ENCODE measurements around the gene DNAI2. TPM values are rescaled to one million over a fixed set of nuclear protein-coding genes. Genes with fewer than 3 reads are reported as not detected.

Gene DNAI2
- total RNA-seq, 4 donors from 2014 or later: not detected

DNA sequence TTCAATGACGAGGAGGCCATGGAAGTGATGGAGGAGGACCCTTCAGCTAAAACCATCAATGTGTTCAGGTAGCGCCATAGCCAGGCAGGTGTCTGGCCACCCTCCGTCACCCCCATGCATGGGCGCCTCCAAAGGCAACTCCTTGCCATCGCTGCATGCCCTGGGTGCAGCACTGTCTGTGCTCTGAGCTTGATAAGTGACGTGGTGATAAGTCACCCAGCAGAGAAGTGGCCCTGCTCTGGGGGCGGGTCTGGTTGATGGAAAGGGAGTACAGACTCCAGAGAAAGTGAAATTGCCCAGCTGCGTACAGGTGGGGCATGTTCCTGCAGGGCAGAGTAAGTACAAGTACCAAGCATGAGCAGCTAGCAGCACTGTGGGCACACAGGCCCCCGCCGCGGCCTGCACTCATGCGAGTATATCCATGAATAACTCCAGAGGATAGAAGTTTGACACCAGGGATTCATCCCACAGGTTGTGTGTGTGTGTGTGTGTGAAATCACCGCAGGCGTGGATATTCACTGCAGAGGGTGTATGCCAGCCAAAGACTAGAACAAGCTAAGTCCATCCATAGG is 13.1 kb downstream of the DNAI2 start:
- no peaks in the 10 kb centered on the region for H3K4me1 ChIP-seq
- no peak for DNase-seq
- no peak overlapping the region for H3K4me3 ChIP-seq
- H3K27ac ChIP-seq: no peak overlapping the region
- peaks cover 0 to 13% (median 6%) of the 10 kb centered on the region in 3 donors for H3K27me3 ChIP-seq
- in situ Hi-C loops (cut with MboI; ENCODE audit: low sequenced_read_pairs in 4 of 4): no loop called here
- H3K36me3 ChIP-seq: no peaks in the 10 kb centered on the region
- H3K9me3 ChIP-seq: no peaks in the 10 kb centered on the region
- ATAC-seq: no peak
- intact Hi-C loops (cut with DNase I; ENCODE audit: low total_unique reads): no loop called here
- TF ChIP-seq CTCF (IDR thresholded peaks at IDR 0.05 in 4 of 5, conservative IDR thresholded peaks at IDR 0.05 in 1 of 5): no peak
- TF ChIP-seq POLR2A (IDR thresholded peaks at IDR 0.05): no peak

GRCh38 chr17:74288785-74289184 is 14.8 kb downstream of the DNAI2 start:
- in situ Hi-C loops (cut with MboI; ENCODE audit: low sequenced_read_pairs in 4 of 4) (no loop called here), intact Hi-C loops (cut with DNase I; ENCODE audit: low total_unique reads) (no loop called here)
- Histone ChIP-seq H3K27ac (no peak overlapping the region), H3K36me3 (no peaks in the 10 kb centered on the region), H3K4me3 (no peak overlapping the region), H3K4me1 (no peaks in the 10 kb centered on the region), H3K9me3 (no peaks in the 10 kb centered on the region), H3K27me3 (peaks cover 0 to 13% (median 3%) of the 10 kb centered on the region in 3 donors)
- ATAC-seq (no peak), DNase-seq (no peak)
- TF ChIP-seq POLR2A (IDR thresholded peaks at IDR 0.05) (no peak), CTCF (IDR thresholded peaks at IDR 0.05 in 4 of 5, conservative IDR thresholded peaks at IDR 0.05 in 1 of 5) (no peak)

DNA sequence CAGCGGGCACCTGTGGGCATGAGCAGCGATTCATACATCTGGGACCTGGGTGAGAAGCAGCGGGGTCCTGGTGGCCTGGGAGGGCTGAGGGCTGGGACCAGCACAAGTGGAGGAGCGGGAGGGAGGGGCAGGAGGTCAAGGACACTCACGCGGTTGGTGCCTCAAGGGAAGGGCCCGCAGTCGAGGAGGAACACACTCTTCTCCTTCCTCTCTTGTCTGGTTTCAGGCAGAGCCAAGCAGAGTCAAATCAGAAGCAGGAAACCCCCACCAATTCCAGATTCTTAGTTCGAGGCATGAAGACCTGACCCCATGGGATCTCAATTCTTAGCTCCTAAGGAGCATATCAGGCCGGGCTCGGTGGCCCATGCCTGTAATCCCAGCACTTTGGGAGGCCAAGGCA is 15.7 kb downstream of the DNAI2 start:
- no peak for ATAC-seq
- no peak overlapping the region for H3K4me3 ChIP-seq
- H3K27me3 ChIP-seq: peaks cover 0 to 6% (median 0%) of the 10 kb centered on the region in 3 donors
- intact Hi-C loops (cut with DNase I; ENCODE audit: low total_unique reads) (no loop called here), in situ Hi-C loops (cut with MboI; ENCODE audit: low sequenced_read_pairs in 4 of 4) (no loop called here)
- TF ChIP-seq CTCF (IDR thresholded peaks at IDR 0.05 in 4 of 5, conservative IDR thresholded peaks at IDR 0.05 in 1 of 5) (no peak), POLR2A (IDR thresholded peaks at IDR 0.05) (no peak)
- no peaks in the 10 kb centered on the region for H3K36me3 ChIP-seq
- H3K9me3 ChIP-seq: no peaks in the 10 kb centered on the region
- no peak for DNase-seq
- H3K4me1 ChIP-seq: no peaks in the 10 kb centered on the region
- no peak overlapping the region for H3K27ac ChIP-seq

DNA sequence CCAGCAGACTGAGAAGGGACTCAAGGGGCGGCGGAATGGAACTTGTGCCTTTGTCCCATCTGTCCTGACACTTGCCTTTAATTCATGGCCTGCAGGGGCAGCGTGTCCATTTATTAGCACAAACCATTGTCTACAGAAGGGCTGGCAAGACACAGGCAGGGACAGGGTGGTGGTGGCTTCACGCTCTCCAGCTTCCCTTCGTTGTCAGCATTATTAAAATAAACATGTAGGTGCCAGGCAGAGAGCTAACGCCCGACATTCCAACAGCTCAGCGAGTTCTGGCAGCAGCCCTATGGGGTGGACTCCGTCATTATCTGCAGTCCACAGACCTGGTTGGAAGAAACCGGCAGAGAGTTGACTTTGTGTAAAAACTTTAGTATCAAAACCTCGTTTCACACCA is 16.3 kb downstream of the DNAI2 start:
- in situ Hi-C loops (cut with MboI; ENCODE audit: low sequenced_read_pairs in 4 of 4) (no loop called here), intact Hi-C loops (cut with DNase I; ENCODE audit: low total_unique reads) (no loop called here)
- no peak for ATAC-seq
- Histone ChIP-seq H3K27ac (no peak overlapping the region), H3K9me3 (no peaks in the 10 kb centered on the region), H3K36me3 (no peaks in the 10 kb centered on the region), H3K4me1 (no peaks in the 10 kb centered on the region), H3K27me3 (no peaks in the 10 kb centered on the region), H3K4me3 (no peak overlapping the region)
- no peak for TF ChIP-seq CTCF (IDR thresholded peaks at IDR 0.05 in 4 of 5, conservative IDR thresholded peaks at IDR 0.05 in 1 of 5)
- no peak for DNase-seq

DNA sequence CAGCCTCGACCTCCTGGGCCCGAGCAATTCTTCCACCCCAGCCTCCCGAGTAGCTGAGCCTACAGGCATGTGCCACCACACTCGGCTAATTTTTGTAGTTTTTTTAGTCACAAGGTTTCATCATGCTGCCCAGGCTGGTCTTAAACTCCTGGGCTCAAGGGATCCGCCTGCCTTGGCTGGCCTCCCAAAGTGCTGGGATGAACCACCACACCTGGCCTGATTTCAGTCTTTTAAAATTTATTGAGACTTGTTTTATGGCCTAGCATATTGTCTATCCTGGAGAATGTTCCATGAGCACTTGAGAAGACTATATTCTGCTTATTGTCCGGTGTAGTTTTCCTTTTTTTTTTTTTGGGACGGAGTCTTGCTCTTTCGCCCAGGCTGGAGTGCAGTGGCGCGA is 18.5 kb downstream of the DNAI2 start:
- ATAC-seq (no peak), DNase-seq (no peak)
- no peaks in the 10 kb centered on the region for H3K27me3 ChIP-seq
- no peak overlapping the region for H3K4me3 ChIP-seq
- H3K4me1 ChIP-seq: no peaks in the 10 kb centered on the region
- TF ChIP-seq CTCF (IDR thresholded peaks at IDR 0.05 in 4 of 5, conservative IDR thresholded peaks at IDR 0.05 in 1 of 5): no peak
- no peak for TF ChIP-seq POLR2A (IDR thresholded peaks at IDR 0.05)
- intact Hi-C loops (cut with DNase I; ENCODE audit: low total_unique reads): no loop called here
- in situ Hi-C loops (cut with MboI; ENCODE audit: low sequenced_read_pairs in 4 of 4): no loop called here
- no peaks in the 10 kb centered on the region for H3K36me3 ChIP-seq
- H3K9me3 ChIP-seq: no peaks in the 10 kb centered on the region
- no peak overlapping the region for H3K27ac ChIP-seq
